Esophagus squamous epithelium (tissue), 5 donors: ENCODE data around the gene TKTL2. TPM values are rescaled to one million over a fixed set of nuclear protein-coding genes. Genes with fewer than 3 reads are reported as not detected.

Experiments
- DNase-seq: peaks from one replicate; lab custom pipeline; 2025; lab: John Stamatoyannopoulos, UW
- H3K27ac ChIP-seq, 4 donors: fragments of 200-600 bp; sonication (generic); one replicate each; pipeline ENCODE4 v1.5.1; 2016 to 2019; ENCODE audit warnings: mild to moderate bottlenecking in 1 of 4
- H3K27me3 ChIP-seq, 4 donors: fragments of 200-600 bp; sonication (generic); 1 replicate in 3 of 4; 2 replicates in 1 of 4; pipeline versions ENCODE4 v1.5.1 to v1.6.0; 2017 to 2021; ENCODE audit warnings: antibody characterized with exemption in 1 of 4
- H3K36me3 ChIP-seq, 3 donors: fragments of 200-600 bp; sonication (generic); one replicate each; pipeline ENCODE4 v1.5.1; 2016 to 2019
- H3K4me1 ChIP-seq, 3 donors: fragments of 200-600 bp; sonication (generic); one replicate each; pipeline ENCODE4 v1.5.1; 2017 to 2019
- H3K4me3 ChIP-seq, 4 donors: fragments of 200-600 bp; sonication (generic); 1 replicate in 3 of 4; 2 replicates in 1 of 4; pipeline ENCODE4 v1.5.1; 2016 to 2019; ENCODE audit warnings: mild to moderate bottlenecking in 2 of 4, moderate library complexity in 1 of 4
- H3K9me3 ChIP-seq, 3 donors: fragments of 200-600 bp; sonication (generic); one replicate each; pipeline ENCODE4 v1.5.1; 2016 to 2019
- POLR2A ChIP-seq, 4 donors: fragments of 450-650 bp; IDR thresholded peaks; one replicate each; pipeline ENCODE4 v1.6.1; 2017; ENCODE audit warnings: antibody characterized with exemption in 4 of 4, mild to moderate bottlenecking in 4 of 4, moderate library complexity in 3 of 4
- WGBS, 2 donors: methylation state at CpG; one replicate each; pipeline ENCODE4 v1.1.5; 2018; 5-methylcytosine and 5-hydroxymethylcytosine counted together
- intact Hi-C: fragments of 100-400 bp; cut with DNase I; formaldehyde crosslinking; loops from one replicate; pipeline ENCODE4 v1.15.0; 2022
- total RNA-seq, 4 donors: library from RNA; depleted of rRNA; stranded (reverse); fragments of >200 nt; gene quantifications; one replicate each; pipeline ENCODE4 v1.1.0, GENCODE V29; 2016
- TF ChIP-seq, protein P1 (sequence below), 6 experiments: fragments of 450-650 bp in 4 of 6; fragments of 200-600 bp in 2 of 6; sonication (generic) in 2 of 6; IDR thresholded peaks; one replicate each; pipeline ENCODE4 v1.5.1; 2016 to 2019; ENCODE audit warnings: antibody characterized with exemption in 6 of 6, mild to moderate bottlenecking in 4 of 6, moderate library complexity in 4 of 6
- donor health status: DM: yes; HTN: yes; CAD: no.

Gene TKTL2
- total RNA-seq, 4 donors from 2014 or later: 0.09 TPM; not detected in 3

DNA sequence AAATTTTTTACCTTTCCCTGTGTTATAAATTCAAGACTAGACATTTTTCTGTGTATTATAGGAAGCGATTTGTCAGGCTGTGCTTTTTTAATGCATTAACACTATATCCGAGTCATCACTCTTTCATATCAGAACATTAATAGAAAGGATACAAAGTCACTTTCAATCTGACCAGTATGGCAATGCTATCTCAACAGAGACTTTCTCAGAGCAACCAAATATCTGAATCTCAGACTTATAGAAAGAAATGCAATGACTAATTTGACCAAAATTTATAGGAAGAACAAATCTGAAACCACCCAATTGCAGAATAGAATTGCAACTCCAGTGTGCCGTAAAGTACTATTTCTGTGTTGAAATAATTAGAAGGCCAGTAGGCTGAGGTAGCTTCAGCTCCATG lies 473 bp upstream of the TKTL2 start:
- Histone ChIP-seq H3K4me1 (no peaks in the 10 kb centered on the region), H3K4me3 (no peak overlapping the region), H3K9me3 (no peaks in the 10 kb centered on the region), H3K36me3 (no peaks in the 10 kb centered on the region), H3K27me3 (peaks cover 0 to 4% (median 0%) of the 10 kb centered on the region in 4 donors), H3K27ac (no peak overlapping the region)
- WGBS, 2 donors: 66 to 80% methylated on average over 3 of the region's 3 CpGs
- TF ChIP-seq, protein P1, sequence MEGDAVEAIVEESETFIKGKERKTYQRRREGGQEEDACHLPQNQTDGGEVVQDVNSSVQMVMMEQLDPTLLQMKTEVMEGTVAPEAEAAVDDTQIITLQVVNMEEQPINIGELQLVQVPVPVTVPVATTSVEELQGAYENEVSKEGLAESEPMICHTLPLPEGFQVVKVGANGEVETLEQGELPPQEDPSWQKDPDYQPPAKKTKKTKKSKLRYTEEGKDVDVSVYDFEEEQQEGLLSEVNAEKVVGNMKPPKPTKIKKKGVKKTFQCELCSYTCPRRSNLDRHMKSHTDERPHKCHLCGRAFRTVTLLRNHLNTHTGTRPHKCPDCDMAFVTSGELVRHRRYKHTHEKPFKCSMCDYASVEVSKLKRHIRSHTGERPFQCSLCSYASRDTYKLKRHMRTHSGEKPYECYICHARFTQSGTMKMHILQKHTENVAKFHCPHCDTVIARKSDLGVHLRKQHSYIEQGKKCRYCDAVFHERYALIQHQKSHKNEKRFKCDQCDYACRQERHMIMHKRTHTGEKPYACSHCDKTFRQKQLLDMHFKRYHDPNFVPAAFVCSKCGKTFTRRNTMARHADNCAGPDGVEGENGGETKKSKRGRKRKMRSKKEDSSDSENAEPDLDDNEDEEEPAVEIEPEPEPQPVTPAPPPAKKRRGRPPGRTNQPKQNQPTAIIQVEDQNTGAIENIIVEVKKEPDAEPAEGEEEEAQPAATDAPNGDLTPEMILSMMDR (IDR thresholded peaks at IDR 0.05): no peak
- no peak for TF ChIP-seq POLR2A (IDR thresholded peaks at IDR 0.05)
- no peak for DNase-seq
- intact Hi-C loops: no loop called here

DNA sequence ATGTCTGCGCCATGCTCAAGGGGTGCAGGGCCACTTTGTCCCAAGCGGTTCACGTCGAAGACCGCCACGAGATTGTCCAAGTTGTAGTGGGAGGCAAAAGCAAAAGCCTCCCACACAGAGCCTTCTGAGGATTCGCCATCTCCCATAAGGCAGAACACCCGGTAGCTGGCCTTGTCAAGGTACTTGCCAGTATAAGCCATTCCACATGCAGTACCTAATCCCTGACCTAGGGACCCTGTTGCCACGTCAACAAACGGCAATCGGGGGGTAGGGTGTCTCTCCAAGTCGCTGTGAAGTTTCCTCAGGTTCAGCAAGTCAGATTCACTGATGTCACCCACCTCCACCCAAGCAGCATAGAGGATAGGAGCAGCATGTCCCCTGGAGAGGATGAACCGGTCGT lies 424 bp downstream of the TKTL2 start:
- no peaks in the 10 kb centered on the region for H3K9me3 ChIP-seq
- H3K4me3 ChIP-seq: no peak overlapping the region
- H3K27ac ChIP-seq: no peak overlapping the region
- peaks cover 0 to 4% (median 0%) of the 10 kb centered on the region in 4 donors for H3K27me3 ChIP-seq
- no peaks in the 10 kb centered on the region for H3K4me1 ChIP-seq
- DNase-seq: no peak
- WGBS, 2 donors: 85 to 89% methylated on average over 6 to 14 of the region's 14 CpGs
- intact Hi-C loops: no loop called here
- no peaks in the 10 kb centered on the region for H3K36me3 ChIP-seq
- TF ChIP-seq, protein P1 (IDR thresholded peaks at IDR 0.05): no peak
- TF ChIP-seq POLR2A (IDR thresholded peaks at IDR 0.05): no peak

DNA sequence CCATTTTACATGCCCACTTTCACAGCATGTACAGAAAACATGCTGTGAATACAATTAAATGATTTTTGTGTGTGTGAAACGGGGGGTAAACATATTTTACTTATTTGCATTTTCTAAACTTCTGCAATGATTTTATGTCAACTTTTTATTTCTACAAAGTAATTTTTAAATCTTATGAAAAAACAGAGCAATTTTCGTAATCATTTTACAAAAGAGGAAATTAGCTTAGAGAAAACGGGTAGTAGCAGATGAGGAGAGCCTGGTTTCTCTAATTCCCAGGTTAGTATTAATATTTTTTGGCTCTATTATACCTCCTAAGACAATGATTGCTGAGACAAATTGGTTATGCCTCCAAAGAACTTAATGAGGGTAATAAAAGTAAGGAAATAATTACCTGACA lies 3.2 kb downstream of the TKTL2 start:
- DNase-seq: no peak

DNA sequence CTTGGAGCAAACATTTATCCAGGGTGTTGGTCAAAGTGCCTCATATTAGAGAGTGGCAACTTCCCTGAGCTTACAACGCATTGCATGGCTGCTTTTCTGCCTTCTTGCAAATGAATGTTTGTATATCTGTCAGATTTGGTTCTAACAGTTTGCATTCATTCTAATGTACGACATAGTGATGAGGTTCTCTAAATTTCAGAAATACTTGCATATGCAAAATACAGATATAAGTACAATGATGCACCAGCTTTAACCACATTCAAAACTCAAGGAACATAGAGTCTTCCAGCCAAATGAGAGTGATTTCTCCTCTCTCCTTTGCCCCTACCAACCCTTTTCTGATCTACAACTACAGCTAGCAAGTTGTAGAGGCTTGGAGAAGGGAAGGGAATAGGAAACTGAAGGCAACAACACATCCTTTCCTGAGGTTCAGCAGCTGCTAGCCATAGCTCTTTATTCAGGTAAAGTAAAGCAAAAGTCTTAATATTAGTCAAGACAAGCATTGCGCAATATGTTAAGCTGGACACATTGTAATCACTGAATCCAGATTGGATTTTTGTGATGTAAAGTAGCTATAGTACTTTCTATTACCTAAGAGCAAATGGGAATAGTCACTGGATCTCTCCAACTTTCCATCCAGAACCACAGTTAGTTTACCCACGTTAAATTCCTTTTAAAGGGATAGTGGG lies 6.3 kb downstream of the TKTL2 start:
- no peak overlapping the region for H3K4me3 ChIP-seq
- no peaks in the 10 kb centered on the region for H3K36me3 ChIP-seq
- WGBS, 2 donors: 73 to 81% methylated on average over 4 of the region's 4 CpGs
- TF ChIP-seq, protein P1 (IDR thresholded peaks at IDR 0.05): no peak
- TF ChIP-seq POLR2A (IDR thresholded peaks at IDR 0.05): no peak
- no peaks in the 10 kb centered on the region for H3K9me3 ChIP-seq
- H3K27me3 ChIP-seq: peaks cover 0 to 3% (median 0%) of the 10 kb centered on the region in 4 donors
- no peak for DNase-seq
- intact Hi-C loops: no loop called here
- H3K4me1 ChIP-seq: no peaks in the 10 kb centered on the region
- no peak overlapping the region for H3K27ac ChIP-seq

More for the DNA sequence above, 3.2 kb downstream of the TKTL2 start:
- Histone ChIP-seq H3K36me3 (no peaks in the 10 kb centered on the region), H3K4me1 (no peaks in the 10 kb centered on the region), H3K27me3 (peaks cover 0 to 4% (median 0%) of the 10 kb centered on the region in 4 donors), H3K9me3 (no peaks in the 10 kb centered on the region), H3K4me3 (no peak overlapping the region), H3K27ac (no peak overlapping the region)
- intact Hi-C loops: no loop called here
- TF ChIP-seq, protein P1 (IDR thresholded peaks at IDR 0.05): no peak
- TF ChIP-seq POLR2A (IDR thresholded peaks at IDR 0.05): no peak
- 54 to 68% methylated on average over 3 of the region's 3 CpGs for WGBS, 2 donors

DNA sequence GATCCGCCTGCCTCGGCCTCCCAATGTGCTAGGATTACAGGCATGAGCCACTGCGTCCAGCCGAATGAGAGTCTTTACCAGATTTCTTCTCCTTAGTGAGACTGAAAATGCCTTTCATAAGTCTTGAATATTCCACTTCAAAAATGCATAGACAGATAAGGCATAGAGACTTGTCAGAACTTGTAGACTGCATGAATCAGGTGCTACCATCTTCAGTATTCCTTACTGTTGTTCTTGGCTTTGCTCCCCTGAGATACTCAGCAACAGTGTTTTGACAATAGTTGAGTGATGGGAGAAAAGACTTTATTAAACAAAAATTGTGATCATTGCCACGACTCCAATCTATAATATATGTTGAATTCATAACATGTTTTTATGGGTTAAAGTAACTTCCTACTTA lies 11.0 kb downstream of the TKTL2 start:
- Histone ChIP-seq H3K36me3 (no peaks in the 10 kb centered on the region), H3K4me3 (no peak overlapping the region), H3K4me1 (no peaks in the 10 kb centered on the region), H3K27ac (no peak overlapping the region), H3K9me3 (no peaks in the 10 kb centered on the region), H3K27me3 (no peaks in the 10 kb centered on the region)
- intact Hi-C loops: no loop called here
- TF ChIP-seq, protein P1 (IDR thresholded peaks at IDR 0.05): no peak
- TF ChIP-seq POLR2A (IDR thresholded peaks at IDR 0.05): no peak
- no peak for DNase-seq
- 74 to 78% methylated on average over 5 of the region's 5 CpGs for WGBS, 2 donors
